Placental epithelial cell (primary cell): Measurements from ENCODE around the gene ORMDL2. TPM values are rescaled to one million over a fixed set of nuclear protein-coding genes. Genes with fewer than 3 reads are reported as not detected.

Source experiments
- total RNA-seq: library from RNA; depleted of rRNA; stranded (reverse); fragments of >200 nt; gene quantifications from 2 replicates; pipeline ENCODE4 v1.2.3, GENCODE V29; 2012

The ORMDL2 gene, protein sequence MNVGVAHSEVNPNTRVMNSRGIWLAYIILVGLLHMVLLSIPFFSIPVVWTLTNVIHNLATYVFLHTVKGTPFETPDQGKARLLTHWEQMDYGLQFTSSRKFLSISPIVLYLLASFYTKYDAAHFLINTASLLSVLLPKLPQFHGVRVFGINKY
- 19.2 and 36.0 TPM in 2 replicates for total RNA-seq

DNA sequence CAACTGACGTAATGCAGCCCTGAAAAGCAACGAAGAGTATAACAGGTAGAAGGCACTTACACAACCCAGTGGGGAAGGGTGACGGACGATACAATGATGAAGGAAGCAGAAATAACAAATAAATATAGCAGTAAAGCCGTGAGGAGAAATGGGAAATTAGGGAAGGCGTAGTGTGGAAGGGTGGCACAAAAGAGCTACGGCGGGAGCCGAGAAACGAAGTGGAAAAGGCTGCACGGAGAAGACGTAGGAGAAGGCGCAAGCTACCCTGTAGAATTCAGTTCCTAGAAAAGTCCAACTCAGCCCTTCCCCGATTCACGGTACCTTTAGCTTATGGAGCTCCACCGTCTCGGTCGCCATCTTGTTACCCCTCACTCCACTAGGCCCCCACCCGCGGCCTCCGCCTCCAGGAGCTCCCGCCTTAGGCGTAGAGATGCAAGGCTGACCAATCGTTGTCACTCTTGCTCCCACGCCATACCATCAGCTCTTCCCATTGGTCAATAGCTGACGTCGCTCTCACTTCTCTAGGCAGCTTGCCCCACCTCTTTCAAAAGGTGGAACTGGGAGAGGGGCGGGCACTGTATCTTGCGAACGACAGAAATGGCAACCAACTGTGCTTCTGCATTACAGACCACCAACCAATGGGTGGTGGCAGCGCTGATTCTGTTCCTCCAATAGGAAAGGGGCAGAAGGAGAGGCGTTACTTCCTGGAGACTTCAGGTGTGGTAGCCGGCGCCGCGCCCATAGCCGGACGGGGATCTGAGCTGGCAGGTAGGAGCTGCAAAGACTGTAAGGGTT, at the start of gene ORMDL2, which contains the start of gene SARNP:
ORMDL2 (plus strand) TSS at position 697 of the 795 bp plus-strand sequence. CDS start 959 bp downstream, outside the sequence.
SARNP (minus strand) TSS at position 380 of the 795 bp plus-strand sequence; CDS start at position 357, 23 bp downstream.

DNA sequence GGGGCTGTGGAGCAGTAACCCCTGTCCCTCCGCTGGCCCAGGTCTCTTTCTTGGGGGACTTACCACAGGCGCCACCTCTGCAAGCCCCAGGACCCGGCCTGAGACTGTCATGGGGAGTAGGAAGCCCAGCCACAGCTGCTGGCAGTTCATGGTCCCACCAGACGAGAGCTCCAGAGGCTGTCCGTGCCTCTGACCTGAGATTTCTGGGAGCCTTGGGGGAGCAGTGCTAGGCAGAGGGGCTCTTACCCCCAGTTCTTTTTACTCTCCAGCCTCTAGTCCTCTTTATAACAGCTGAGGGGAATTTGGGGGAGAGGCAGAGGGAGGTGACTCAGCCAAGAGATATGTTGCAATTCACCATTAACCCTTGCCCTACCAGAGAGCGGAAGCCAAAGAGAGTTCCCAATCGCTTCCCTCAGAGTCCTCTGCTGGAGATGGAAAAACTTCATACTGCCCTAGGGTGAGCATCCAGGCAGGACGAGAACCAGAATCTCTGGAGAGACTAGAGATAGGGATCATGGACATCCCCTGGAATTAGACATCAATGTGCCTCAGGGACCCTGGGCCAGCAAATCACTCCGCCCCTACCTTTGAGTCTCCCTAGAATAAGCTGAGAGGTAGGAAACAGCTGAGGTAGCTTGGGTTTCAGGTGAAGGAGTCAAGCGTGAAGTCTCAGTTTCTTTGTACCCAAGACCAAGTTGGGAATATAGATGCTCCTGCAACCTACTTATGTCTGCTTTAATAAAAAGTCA, 25.0 kb downstream of the ORMDL2 start, which contains the start of gene MMP19:
MMP19 (minus strand) TSS at position 256 of the 749 bp plus-strand sequence; CDS start at position 150, 106 bp downstream.

Other genes starting within 250 kb of the ORMDL2 start
- not detected in 2 replicates for gene OR2AP1, start 245.6 kb upstream of the ORMDL2 start, total RNA-seq
- not detected in 2 replicates for gene OR10P1, start 181.1 kb upstream of the ORMDL2 start, total RNA-seq
- 0.22 and 0.39 TPM in 2 replicates for gene ITGA7, start 110.1 kb upstream of the ORMDL2 start, total RNA-seq
- 33.4 and 64.9 TPM in 2 replicates for gene BLOC1S1, start 102.0 kb upstream of the ORMDL2 start, total RNA-seq
- 2.3 and 5.9 TPM in 2 replicates for gene RDH5, start 97.6 kb upstream of the ORMDL2 start, total RNA-seq
- 692 and 1,100 TPM in 2 replicates for gene CD63, start 89.0 kb upstream of the ORMDL2 start, total RNA-seq
- 1.6 and 5.3 TPM in 2 replicates for gene GDF11, start 74.9 kb upstream of the ORMDL2 start, total RNA-seq
- gene SARNP, start 317 bp upstream of the ORMDL2 start, total RNA-seq = 45.9 and 68.3 TPM in 2 replicates
- 42.8 and 55.3 TPM in 2 replicates for gene DNAJC14, start 11.5 kb downstream of the ORMDL2 start, total RNA-seq
- gene MMP19, start 24.9 kb downstream of the ORMDL2 start, total RNA-seq = 4.7 and 4.9 TPM in 2 replicates
- 20.7 and 33.4 TPM in 2 replicates for gene PYM1, start 109.9 kb downstream of the ORMDL2 start, total RNA-seq
- 143 and 269 TPM in 2 replicates for gene DGKA, start 113.1 kb downstream of the ORMDL2 start, total RNA-seq
- gene PMEL, start 148.0 kb downstream of the ORMDL2 start, total RNA-seq = 2.1 and 7.1 TPM in 2 replicates
- 50.5 and 62.8 TPM in 2 replicates for gene CDK2, start 148.8 kb downstream of the ORMDL2 start, total RNA-seq
- 87.6 and 122 TPM in 2 replicates for gene RAB5B, start 156.0 kb downstream of the ORMDL2 start, total RNA-seq
- gene SUOX, start 179.2 kb downstream of the ORMDL2 start, total RNA-seq = 17.7 and 21.8 TPM in 2 replicates
- 0.79 and 2.1 TPM in 2 replicates for gene IKZF4, start 203.0 kb downstream of the ORMDL2 start, total RNA-seq
- gene RPS26, start 223.9 kb downstream of the ORMDL2 start, total RNA-seq = 265 and 520 TPM in 2 replicates